Cardiac septum (tissue), 1 donor: Measurements from ENCODE around the gene SLC13A2. TPM values are rescaled to one million over a fixed set of nuclear protein-coding genes. Genes with fewer than 3 reads are reported as not detected.
"Not testable (repeated sequence)": the region's sequence is repeated elsewhere in the genome, so short reads cannot be mapped to it uniquely, and the experiment has no call there.

Experiments used
- DNase-seq: peaks from one replicate; pipeline ENCODE4 v3.0.0-alpha.2; 2020; ENCODE audit warnings: low spot score
- intact Hi-C: fragments of 100-400 bp; cut with DNase I; formaldehyde crosslinking; loops from one replicate; pipeline ENCODE4 v1.14.0; 2022
- long read RNA-seq: library from polyadenylated mRNA; unstranded; transcript quantifications from one replicate; pipeline ENCODE4 v2.0.0, GENCODE V29; 2021
- total RNA-seq: library from RNA; stranded (reverse); fragmentation: NEBNext Ultra II Directional; extraction: Animal tissue kit (Norgen Biotek cat#: 25700); gene quantifications from one replicate; pipeline ENCODE4 v1.2.1, GENCODE V29; 2021
- donor health status: DM: no; HTN: no; CAD: no.

The SLC13A2 gene, protein sequence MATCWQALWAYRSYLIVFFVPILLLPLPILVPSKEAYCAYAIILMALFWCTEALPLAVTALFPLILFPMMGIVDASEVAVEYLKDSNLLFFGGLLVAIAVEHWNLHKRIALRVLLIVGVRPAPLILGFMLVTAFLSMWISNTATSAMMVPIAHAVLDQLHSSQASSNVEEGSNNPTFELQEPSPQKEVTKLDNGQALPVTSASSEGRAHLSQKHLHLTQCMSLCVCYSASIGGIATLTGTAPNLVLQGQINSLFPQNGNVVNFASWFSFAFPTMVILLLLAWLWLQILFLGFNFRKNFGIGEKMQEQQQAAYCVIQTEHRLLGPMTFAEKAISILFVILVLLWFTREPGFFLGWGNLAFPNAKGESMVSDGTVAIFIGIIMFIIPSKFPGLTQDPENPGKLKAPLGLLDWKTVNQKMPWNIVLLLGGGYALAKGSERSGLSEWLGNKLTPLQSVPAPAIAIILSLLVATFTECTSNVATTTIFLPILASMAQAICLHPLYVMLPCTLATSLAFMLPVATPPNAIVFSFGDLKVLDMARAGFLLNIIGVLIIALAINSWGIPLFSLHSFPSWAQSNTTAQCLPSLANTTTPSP
- total RNA-seq, result not detected
- long read RNA-seq, result 0 reads

DNA sequence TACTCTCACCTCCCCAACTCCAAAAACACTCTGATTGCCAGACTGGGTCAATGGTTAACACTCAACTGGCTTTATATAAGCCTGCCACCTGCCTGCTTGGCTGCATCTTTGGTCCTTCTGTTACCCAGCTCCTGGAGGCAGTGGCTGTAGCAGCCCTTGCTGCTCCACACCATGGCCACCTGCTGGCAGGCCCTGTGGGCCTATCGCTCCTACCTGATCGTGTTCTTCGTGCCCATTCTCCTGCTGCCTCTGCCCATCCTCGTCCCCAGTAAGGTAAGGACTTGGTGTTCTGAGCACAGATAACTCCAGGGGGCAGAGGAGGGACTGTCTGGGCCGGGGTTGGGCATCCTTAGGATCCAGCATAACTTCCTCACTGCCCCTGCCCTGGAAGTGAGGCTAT is at the start of gene SLC13A2:
Gene SLC13A2 (plus strand): TSS at position 103 of the 400 bp plus-strand sequence. CDS start 69 bp downstream, at position 172.
- intact Hi-C loops, result no loop called here
- peak; percentile 50 for DNase-seq

- DNase-seq, result no peak
- intact Hi-C loops, result no loop called here
Measured at GRCh38 chr17:28425206-28425605, 48.2 kb upstream of the SLC13A2 start.

DNA sequence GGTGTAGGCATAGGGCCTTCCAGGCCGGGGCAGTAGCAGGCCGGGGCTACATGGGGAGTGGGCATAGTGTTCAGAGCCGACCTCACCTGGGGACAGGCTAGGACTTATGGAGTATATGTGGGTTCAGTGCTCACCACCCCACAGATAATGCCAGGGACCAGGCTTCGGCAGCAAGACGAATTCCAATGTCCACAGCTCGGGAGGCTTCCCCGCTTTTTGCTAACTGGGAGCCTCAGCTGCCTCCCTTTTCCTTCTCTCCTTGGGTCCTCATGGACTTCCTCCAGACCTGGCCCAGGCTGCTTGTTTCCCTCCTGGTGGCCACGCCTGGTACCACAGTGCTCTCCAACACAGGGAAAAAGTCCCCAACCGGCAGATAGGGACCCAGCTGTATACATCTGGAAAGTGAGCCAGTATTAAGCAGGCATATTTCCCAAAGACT is 47.3 kb upstream of the SLC13A2 start:
- DNase-seq, result no peak
- intact Hi-C loops, result no loop called here

GRCh38 chr17:28427371-28427770 is 46.1 kb upstream of the SLC13A2 start:
- DNase-seq, result no peak
- intact Hi-C loops, result no loop called here

- DNase-seq, intact Hi-C loops: not testable (repeated sequence)
Measured at GRCh38 chr17:28427982-28428381, 45.5 kb upstream of the SLC13A2 start.

DNA sequence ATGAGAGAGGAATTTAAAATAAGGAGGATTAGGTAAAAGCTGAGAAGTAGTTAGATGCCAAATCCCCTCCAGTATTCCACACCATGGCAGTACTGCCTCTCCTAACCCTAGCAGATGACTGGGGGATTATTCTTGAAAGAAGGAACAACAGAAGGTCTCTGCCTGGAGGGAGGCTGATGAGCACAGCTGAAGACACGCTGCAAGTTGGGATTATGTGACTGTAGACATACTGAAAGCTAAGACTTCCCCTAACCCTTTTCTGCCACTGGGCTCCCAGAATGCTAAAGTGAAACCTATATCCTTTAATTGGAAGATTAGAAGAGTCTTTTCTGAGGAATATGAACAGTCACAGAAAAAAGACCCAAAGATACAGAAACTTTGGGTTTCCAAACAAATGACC is 39.7 kb upstream of the SLC13A2 start:
- no peak for DNase-seq
- intact Hi-C loops, result no loop called here

GRCh38 chr17:28434326-28434725 is 39.1 kb upstream of the SLC13A2 start:
- intact Hi-C loops, DNase-seq: not testable (repeated sequence)

DNA sequence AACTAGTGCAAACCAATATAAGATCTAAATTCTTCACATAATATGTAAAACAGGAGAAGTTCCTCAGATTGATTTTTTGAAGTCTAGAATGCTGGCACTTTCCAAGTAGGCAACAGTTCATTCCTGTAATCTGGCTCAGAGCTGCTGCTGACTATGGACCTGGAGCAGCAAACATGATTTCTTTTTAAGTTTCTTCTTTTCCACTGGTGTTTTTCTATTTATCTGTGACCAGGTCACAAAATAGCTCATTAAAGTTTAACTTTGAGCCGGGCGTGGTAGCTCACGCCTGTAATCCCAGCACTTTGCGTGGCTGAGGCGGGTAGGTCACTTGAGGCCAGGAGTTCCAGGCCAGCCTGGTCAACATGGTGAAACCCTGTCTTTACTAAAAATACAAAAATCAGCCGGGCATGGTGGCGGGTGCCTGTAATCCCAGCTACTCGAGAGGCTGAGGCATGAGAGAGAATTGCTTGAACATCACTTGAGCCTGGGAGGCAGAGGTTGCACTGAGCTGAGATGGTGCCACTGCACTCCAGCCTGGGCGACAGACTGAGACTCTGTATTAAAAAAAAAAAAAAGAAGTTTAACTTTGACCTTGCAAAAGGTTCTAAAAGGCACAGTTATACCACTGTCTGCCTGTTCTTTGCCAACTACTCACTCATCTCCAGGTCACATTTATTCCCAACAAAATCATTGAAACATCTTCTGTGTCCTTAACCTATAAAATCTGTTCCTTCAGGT is 29.4 kb upstream of the SLC13A2 start:
- DNase-seq, result no peak
- intact Hi-C loops, result no loop called here

DNA sequence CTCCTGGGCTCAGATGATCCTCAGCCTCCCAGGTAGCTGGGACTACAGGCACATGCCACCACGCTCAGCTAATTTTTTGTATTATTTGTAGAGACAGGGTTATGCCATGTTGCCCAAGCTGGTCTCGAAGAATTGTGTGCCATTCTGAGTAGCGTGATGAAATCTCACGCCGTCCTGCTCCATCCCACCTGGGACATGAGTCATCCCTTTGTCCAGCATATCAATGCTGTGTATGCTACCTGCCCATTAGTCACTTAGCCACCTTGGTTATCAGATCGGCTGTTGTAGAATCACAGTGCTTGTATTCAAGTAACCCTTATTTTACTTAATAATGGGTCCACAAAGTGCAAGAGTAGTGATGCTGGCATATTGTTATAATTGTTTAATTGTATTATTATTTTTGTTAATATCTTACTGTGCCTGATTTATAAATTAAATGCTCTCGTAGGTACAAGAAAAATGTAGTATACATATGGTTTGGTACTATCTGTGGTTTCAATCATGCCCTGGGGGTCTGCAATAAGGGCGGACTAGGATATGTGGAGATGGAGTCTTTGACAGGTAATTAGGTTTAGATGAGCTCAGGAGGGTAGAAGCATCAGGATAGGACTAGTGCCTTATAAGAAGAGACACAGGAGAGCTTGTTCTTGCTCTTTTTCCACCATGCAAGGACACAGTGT is 26.6 kb upstream of the SLC13A2 start:
- no peak for DNase-seq
- intact Hi-C loops, result no loop called here

- intact Hi-C loops, result no loop called here
- no peak for DNase-seq
Measured at GRCh38 chr17:28447396-28447760, 26.1 kb upstream of the SLC13A2 start.

GRCh38 chr17:28449859-28450258 is 23.6 kb upstream of the SLC13A2 start:
- no peak for DNase-seq
- intact Hi-C loops, result no loop called here

- DNase-seq, result no peak
- intact Hi-C loops, result no loop called here
Measured at GRCh38 chr17:28457890-28458289, 15.6 kb upstream of the SLC13A2 start.

DNA sequence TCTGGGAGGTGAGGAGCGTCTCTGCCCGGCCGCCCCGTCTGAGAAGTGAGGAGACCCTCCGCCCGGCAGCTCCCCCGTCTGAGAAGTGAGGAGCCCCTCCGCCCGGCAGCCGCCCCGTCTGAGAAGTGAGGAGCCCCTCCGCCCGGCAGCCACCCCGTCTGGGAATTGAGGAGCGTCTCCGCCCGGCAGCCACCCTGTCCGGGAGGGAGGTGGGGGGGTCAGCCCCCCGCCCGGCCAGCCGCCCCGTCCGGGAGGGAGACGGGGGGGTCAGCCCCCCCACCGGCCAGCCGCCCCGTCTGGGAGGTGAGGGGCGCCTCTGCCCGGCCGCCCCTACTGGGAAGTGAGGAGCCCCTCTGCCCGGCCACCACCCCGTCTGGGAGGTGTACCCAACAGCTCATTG is 14.6 kb upstream of the SLC13A2 start:
- DNase-seq, intact Hi-C loops: not testable (repeated sequence)

GRCh38 chr17:28460901-28461300 is 12.5 kb upstream of the SLC13A2 start:
- intact Hi-C loops, result no loop called here

GRCh38 chr17:28466001-28466400 is 7.4 kb upstream of the SLC13A2 start:
- DNase-seq, result peak; percentile 54
- intact Hi-C loops, result no loop called here

More at GRCh38 chr17:28460901-28461300, 12.5 kb upstream of the SLC13A2 start:
- DNase-seq, result no peak

GRCh38 chr17:28466521-28467048 is 6.9 kb upstream of the SLC13A2 start:
- peak; percentile 17 for DNase-seq
- intact Hi-C loops, result no loop called here

GRCh38 chr17:28467456-28468025 is 5.9 kb upstream of the SLC13A2 start:
- peak; percentile 17 for DNase-seq
- intact Hi-C loops, result no loop called here

GRCh38 chr17:28468033-28468735 is 5.3 kb upstream of the SLC13A2 start:
- DNase-seq, result peak; percentile 64
- intact Hi-C loops, result not testable (repeated sequence)

DNA sequence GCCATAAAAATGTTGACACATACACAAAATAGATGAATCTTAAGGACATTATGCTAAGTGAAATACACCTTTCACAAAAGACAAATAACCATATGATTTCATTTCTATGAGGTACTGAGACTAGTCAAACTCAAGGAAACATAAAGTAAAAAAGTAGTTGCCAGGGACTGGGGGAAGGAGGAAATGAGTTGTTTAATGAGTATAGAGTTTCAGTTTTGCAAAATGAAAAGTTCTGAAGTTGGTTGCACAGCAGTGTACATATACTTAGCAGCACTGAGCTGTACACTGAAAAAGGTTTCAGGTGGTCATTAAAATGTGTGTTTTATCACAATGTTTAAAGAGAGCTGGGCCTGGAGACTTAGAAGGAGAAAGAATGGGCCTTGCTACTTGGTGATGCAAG is 4.7 kb upstream of the SLC13A2 start:
- no peak for DNase-seq
- intact Hi-C loops, result no loop called here
